Measurements from ENCODE around the gene SLC1A1.
"Not testable (repeated sequence)": the region's sequence is repeated elsewhere in the genome, so short reads cannot be mapped to it uniquely, and the experiment has no call there.

The SLC1A1 gene

DNA sequence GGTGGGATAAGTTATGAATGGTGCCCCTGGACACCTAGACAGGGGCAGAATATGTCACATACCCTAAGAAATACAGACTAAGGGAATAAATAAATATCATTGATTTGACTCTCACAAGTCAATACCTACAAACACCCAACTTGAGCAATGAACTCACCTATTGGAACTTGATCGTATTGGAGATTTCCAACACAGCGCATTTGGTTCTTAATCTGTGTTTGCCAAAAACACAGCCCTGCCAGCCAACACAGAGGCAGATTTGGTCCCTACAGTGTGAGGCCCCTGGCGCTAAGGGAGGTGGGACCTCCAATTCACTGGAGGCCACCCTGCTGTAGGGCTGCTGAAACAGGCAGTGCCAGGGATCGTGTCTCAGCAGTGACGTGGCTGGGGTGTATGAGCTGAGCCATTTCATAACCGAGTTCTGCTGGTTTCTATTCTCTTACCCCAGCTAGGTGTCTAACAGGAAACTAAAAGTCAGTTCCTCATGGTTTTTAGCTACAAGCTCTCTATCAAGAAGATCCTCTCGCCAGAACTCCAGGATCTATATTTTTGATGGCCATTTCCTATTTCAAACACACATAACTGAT lies 84.5 kb downstream of the SLC1A1 start:
- DNase-seq (ENCODE audit: low read depth in 2 of 3, low spot score in 1 of 3): no peak

DNA sequence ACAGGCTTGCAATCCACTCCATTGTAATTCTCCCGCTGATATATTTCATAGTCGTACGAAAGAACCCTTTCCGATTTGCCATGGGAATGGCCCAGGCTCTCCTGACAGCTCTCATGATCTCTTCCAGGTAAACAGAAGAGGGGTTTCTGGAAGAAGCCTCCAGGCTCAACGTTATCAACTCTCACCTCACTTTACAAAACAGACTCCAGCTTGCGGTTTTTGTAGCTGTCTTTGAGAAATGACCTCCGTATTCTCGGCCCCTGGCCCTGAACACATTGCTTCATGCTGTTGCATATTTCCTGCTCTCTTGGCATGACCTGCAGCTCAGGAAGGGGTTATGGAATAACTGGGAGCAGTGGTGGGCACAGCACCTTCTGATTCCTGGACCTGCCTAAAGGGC lies 85.7 kb downstream of the SLC1A1 start:
- DNase-seq (ENCODE audit: low read depth in 2 of 3, low spot score in 1 of 3): no peak

DNA sequence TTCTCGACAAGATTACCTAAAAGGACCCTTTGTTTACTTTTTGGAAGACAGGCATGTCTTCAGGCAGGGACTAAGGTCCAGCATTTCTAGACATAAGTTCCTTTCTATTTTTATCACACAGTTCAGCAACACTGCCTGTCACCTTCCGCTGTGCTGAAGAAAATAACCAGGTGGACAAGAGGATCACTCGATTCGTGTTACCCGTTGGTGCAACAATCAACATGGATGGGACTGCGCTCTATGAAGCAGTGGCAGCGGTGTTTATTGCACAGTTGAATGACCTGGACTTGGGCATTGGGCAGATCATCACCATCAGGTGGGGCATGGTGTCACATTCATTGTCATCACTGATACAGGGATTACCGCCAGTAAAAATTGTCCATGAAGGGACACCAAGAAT lies 86.2 kb downstream of the SLC1A1 start:
- DNase-seq (ENCODE audit: low read depth in 2 of 3, low spot score in 1 of 3): no peak

DNA sequence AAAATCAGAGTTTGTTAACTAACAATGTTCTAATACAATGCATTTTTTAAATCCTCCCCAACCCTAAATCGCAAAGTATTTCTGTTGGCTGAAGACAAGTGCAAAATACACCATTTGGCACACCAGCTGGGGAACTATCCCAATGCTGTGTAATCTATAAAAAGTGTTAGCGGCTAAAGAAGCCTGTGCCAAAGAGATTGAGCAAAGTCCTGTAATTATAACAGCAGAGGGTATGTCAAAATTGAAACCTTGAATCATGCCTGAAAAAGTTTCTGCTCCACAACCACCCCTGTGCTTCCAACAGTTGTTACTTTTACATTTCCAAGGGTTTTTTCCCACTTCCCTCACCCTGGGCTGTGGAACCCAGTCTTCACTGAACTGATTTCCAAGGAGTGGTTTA lies 88.7 kb downstream of the SLC1A1 start:
- no peak for DNase-seq (ENCODE audit: low read depth in 2 of 3, low spot score in 1 of 3)

DNA sequence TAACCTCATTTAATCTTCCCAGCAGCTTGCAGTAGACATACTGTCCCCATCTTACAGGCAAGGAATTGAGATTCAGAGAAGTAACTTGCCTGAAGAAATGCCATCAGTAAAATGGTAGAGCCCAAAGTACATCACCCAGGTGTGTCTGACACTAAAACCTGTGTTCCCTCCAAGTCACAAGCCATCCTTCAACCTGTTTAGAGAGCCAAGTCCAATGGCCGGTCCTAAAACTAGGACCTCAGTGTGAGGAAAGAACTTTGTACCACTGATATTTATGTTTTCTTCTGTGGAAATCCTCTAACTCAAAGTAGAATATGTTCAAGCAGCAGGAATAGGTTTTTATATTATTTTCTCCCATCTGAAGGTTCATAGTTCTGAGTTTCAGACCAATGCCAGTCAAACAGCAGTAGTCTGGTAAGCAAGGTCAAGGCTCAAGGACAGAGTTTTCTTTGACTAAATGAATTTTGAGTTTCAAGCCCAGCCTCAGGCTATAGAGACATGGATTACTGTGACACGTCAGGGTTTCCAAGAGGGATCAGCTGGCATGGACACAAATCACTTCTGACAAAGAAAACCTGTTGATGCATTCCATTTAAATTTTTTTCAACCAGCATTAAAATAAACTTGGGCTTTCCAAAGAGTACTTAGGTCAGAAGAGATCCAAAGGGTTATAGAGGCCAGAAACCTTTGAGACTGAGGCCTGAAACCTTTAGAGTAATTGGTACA lies 90.9 kb downstream of the SLC1A1 start:
- DNase-seq (ENCODE audit: low read depth in 2 of 3, low spot score in 1 of 3): no peak

DNA sequence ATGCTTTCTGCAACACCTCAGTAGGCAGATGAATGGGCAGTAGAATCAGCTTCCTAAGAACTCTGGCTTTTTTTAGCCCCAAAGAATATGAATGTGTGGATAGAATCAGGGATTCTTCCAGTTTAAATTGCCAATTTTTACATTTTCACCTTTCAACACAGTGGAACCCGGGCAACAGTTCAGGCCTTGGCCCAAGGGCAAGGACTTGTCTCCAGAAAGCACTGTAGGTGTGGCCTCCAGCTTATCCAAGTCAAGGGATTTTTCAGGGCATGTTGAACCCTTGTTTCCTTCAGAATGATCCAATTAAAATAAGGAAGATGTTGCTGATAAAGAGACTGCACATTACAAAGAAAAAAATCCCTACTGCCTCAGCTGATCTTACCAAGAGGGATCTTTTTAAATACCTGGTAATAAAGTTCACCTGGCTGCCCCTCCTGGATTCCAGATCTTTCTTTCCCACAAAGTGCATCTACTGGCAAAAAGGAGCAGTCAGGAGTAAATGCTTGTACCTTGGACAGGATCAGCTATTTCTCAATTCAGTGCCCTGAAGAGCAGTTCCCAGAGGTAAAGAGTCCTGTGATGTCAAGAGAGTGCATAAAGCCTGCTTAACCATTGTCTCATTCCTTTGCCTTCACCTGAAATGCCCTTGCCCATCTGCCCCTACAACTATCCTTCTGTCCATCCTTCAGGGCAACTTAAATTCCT lies 91.7 kb downstream of the SLC1A1 start:
- DNase-seq (ENCODE audit: low read depth in 2 of 3, low spot score in 1 of 3): no peak

DNA sequence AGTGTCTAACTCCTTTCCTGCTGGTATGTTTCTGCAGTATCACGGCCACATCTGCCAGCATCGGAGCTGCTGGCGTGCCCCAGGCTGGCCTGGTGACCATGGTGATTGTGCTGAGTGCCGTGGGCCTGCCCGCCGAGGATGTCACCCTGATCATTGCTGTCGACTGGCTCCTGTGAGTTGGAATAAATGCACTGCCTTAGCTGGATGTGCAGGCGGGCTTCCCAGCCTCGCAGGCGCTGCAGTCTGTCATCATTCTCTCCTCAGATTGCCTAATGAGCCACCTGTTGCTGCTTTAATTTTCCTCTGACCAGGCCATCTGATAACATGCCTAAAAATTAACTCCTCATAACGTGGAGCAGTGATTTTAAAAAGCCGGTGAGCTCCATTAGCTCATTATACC lies 92.7 kb downstream of the SLC1A1 start:
- DNase-seq (ENCODE audit: low read depth in 2 of 3, low spot score in 1 of 3): no peak

DNA sequence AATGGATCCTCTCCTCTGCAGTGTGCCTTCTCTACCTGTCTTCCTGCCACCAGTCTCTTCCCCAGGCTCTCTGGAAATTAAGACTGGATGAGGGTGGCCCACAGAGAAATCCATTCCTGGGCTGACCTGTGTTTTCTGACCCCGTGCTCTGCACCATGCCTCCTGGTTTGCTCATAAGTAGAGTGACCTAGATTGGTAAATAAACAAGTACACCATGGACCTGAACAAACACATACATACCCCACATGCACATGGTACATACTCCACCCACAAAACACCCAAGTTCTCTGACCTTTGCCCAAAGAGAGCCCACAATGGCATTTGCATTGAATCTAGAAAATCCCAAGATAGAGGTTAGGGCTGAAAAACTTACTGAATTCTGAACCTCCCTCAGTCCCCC lies 94.4 kb downstream of the SLC1A1 start:
- no peak for DNase-seq (ENCODE audit: low read depth in 2 of 3, low spot score in 1 of 3)

DNA sequence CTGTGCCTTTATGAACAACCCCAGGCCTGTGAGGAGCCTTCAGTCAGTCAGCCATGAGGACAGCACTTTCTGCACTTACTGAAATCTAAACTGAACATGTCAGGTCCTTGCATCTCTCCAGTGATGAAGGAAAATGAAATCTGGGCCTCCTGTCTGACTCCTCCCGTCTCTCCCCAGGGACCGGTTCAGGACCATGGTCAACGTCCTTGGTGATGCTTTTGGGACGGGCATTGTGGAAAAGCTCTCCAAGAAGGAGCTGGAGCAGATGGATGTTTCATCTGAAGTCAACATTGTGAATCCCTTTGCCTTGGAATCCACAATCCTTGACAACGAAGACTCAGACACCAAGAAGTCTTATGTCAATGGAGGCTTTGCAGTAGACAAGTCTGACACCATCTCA lies 94.9 kb downstream of the SLC1A1 start:
- DNase-seq (ENCODE audit: low read depth in 2 of 3, low spot score in 1 of 3): no peak

DNA sequence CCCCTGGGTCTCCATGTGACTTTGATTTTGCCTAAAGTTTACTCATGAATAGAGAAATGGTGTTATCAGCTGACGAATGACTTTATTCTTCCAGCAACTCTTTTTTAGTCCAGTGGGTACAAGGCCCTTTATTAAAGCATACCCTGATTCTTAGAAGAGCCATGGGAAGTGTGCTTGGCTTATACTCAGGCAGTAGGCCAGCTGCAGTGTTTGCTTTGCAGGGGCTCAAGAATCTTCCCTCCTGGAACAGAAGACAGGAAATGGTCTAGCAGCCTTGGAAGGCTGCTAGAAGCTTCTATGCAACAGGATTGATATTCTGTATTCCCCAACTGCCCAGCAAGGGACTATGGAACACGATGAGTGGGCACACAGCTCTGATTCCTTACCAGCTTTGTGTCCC lies 98.5 kb downstream of the SLC1A1 start:
- DNase-seq (ENCODE audit: low read depth in 2 of 3, low spot score in 1 of 3): no peak

DNA sequence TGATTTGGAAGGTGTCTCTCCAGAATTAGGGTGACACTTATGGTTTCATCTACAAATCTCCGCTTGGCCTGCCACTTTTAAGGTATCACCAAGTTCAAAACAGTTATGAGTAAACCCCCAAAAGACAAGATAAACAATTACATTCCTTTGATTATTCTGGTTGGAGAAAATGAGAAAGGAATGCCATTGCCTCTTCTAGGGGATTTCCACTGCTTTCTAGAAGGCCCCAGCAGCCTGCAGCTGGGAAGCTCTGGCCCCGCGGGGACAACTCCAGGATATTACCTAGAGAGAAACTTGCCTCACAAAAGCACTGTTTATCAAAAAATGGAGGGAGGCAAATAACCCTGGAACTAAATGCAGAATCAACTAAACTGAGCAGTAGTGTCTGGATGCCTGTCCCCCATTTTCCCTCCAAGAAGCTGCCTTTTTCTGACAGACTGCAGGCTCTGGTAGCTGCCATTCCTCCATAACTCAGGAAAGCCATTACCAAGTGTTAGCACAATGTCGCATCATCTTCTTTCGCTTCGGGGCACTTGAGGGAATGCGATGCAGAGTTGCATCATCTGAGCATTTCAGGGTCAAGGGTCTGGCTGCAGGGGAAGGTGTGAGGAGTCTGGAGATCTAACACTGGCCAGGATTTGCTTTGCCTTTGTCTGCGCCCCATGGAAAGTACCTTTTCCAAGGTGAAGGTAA lies 100.3 kb downstream of the SLC1A1 start:
- no peak for DNase-seq (ENCODE audit: low read depth in 2 of 3, low spot score in 1 of 3)

DNA sequence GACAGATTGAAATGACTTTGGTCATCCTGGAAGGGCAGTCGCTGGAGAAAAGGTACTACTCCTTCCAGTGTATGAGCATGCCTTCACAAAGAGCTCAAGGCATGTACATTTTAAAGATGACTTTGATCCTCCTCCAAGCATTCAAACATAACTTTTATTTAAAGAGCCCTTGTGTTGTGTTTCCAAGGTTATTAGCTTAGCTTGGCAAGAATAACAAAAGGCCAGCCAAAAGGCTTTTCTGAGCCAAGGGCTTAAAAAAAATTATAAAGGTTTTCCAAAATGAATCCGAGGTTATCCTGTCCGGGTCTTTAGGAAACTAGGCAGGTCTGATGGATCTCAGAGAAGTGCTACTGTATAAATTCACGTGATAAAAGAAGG lies 100.8 kb downstream of the SLC1A1 start:
- DNase-seq (ENCODE audit: low read depth in 2 of 3, low spot score in 1 of 3): no peak

DNA sequence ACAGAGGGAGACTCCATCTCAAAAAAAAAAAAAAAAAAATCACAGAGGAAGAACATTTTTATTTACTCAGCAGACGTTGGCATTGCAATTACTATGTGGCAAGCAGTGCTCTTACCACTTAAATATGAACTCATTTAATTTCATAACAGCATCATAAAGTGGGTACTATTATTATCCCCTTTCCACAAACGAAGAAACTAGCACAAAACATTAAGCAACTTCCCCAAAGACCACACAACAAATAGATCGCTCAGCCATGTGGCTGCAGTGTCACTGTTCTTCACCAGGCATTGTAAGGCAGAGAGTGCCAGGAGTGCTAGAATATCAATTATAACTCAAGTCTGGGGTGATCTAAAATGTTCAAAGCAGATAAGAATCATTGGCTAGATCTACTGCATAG lies 102.0 kb downstream of the SLC1A1 start:
- DNase-seq (ENCODE audit: low read depth in 2 of 3, low spot score in 1 of 3): no peak

DNA sequence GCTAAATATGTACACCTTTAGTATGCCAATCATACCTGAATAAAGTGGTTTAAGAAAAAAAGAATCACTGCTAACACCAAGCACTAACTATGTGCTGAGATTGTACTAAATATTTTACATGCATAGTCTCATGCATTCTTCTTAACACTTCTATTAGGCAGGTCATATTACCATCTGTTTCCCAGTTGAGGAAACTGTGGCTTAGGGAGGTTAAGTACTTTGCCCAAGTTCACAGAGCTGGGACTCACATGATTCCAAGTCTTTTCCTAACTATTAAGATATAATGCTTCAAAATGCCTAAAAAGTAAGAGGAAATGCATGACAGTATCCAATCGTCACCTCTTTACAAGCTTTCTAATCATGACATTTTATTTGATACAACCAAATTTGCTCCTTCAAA lies 102.6 kb downstream of the SLC1A1 start:
- no peak for DNase-seq (ENCODE audit: low read depth in 2 of 3, low spot score in 1 of 3)

DNA sequence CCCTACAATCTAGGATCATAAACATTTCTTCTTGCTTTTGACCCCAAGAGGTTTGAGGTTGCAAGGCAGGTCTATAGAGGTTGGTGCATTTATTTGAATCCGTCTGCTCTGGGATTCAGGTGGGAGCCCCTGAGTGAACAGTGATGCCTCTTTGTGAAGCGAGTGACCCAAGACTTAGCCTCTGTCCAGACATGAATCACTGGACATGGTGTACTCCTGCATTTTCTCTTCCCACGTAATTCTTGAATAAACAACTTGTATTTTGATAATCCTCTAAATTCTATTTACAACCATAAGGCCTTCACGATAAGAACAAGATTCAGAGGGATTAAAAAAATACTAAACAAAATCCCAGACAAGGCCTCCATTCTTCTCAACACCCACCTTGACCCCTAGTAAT lies 104.3 kb downstream of the SLC1A1 start:
- no peak for DNase-seq (ENCODE audit: low read depth in 2 of 3, low spot score in 1 of 3)

DNA sequence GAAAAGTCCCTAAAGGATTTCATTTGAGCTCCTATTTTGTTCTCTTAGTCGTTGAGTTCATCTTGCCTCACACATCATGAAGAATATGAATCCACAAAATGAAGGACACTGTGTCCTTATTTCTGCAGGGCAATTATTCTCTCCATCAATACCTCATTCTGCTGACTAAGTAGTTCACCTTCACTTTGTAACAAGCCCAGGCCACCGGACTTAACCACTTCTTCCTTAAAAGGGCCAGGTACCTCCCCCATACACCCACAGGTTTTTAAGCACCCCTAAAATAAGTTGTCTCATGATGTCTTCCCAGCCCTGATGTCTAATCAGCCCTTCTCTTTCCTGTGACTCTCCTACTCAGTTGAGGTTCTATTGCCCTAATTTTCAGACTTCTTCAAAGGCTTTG lies 104.7 kb downstream of the SLC1A1 start:
- DNase-seq (ENCODE audit: low read depth in 2 of 3, low spot score in 1 of 3): no peak

DNA sequence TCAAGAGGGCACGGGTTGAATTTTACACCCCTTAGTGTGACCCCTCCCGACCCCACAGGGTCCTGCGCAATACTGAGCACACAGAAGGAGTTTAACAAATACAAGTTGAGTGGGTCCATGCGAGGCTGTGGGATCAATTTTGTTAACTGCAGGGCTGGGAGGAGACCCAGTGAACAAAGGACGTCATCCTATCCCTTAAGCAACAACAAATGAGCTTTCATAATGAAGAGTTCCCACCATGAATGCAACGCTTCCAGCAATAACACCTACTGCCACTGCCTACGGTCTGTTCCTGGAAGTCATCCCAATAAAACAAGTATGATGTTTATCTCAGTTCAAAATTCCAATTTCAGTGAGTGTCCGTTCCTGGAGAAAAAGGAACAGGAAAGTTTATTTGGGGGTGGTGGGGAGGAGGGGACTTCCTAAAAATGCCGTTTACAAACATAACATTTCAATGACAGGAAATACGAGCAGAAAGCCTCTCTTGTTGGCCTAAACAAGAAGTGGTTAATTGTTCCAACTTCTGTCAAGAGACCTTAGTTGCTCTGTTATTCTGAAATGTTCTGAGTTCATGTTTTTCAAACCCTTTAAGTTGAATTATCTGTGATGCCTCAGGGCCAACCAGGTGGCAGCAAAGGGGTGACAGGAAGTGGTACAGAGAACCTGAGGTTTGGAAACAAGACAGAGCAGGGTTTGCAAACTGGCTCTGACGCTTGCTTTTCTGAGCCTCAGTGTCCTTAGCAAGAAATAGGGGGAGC lies 106.1 kb downstream of the SLC1A1 start:
- no peak for DNase-seq (ENCODE audit: low read depth in 2 of 3, low spot score in 1 of 3)

DNA sequence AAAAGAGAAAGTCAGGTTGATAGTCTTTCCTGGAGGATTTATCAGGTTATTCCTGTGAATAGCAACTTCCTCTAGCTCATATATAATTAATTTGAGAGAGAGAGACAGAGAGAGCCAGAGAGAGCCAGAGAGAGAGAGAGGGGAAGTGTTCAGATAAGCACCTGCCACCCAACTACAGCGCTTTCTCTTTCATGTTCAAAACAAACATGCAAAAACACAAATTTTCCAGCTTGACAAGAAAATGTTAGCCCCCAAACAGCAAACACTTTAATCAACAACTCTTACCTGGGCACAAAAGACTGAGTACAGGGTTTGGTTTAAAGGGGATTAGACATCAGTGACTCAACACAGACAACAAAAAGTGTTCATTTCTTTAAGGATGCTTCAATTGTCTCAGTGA lies 110.1 kb downstream of the SLC1A1 start:
- no peak for DNase-seq (ENCODE audit: low read depth in 2 of 3, low spot score in 1 of 3)

DNA sequence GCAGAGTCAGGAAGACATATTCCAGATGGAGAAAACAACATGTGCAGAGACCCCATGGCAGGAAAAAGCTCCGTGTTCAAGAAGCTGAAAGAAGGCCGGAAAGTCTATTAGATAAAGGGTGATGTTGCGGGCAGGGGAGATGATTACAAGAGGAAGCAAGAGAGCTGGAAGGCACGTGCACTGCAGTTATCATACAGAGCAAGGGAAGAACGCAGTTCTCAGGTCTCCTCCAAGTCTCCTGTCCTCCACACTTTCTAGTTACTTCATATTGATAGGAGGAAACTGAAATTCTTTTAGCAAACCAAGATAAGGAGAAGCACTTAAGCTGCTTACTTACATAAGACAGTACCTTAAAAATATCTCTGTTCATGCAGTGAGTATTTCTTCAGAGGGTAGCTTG lies 113.6 kb downstream of the SLC1A1 start:
- no peak for DNase-seq (ENCODE audit: low read depth in 2 of 3, low spot score in 1 of 3)

DNA sequence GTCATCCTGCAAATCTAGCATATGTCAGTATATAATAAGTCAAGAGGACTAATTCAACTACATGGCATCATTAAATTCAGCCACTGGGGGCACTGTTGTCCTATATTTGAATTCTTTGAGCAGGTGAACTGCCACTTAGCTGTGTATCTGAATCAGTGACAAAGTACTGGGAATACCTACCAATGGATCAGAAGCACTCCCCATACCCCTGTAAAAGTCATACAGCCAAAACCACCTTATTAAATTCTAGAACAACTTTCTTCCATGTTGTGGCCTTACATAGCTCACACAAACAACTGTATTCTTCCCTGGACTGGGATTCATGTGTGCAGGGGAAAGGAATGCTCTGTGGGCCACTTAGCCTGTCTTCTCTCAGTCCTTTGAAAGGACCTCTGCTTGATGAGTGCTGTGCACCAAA lies 114.4 kb downstream of the SLC1A1 start:
- DNase-seq (ENCODE audit: low read depth in 2 of 3, low spot score in 1 of 3): peak; percentile 28 to 91 (median 57)

DNA sequence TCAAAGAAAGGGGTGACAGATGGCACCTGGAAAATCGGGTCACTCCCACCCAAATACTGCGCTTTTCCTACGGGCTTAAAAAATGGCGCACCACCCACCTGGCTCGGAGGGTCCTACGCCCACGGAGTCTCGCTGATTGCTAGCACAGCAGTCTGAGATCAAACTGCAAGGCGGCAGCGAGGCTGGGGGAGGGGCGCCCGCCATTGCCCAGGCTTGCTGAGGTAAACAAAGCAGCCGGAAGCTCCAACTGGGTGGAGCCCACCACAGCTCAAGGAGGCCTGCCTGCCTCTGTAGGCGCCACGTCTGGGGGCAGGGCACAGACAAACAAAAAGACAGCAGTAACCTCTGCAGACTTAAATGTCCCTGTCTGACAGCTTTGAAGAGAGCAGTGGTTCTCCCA lies 115.8 kb downstream of the SLC1A1 start:
- not testable (repeated sequence) for DNase-seq (ENCODE audit: low read depth in 2 of 3, low spot score in 1 of 3)

All from stimulated activated CD4-positive, alpha-beta T cell treated with anti-CD3 and anti-CD28 coated beads, Interleukin-12 subunit alpha, Interleukin-12 subunit beta, amount 100 ng/mL, for 48 hours (primary cell).